Activated T-helper 1 cell treated with Interleukin-2 at 50 U/mL for 16 hours (primary cell): Measurements from ENCODE around the gene TMEM39B.
"Not testable (repeated sequence)": the region's sequence is repeated elsewhere in the genome, so short reads cannot be mapped to it uniquely, and the experiment has no call there.

Source experiments
- DNase-seq: peaks from one replicate; pipeline ENCODE4 v3.0.0-alpha.2; 2020; ENCODE audit warnings: low read depth

TMEM39B gene

DNA sequence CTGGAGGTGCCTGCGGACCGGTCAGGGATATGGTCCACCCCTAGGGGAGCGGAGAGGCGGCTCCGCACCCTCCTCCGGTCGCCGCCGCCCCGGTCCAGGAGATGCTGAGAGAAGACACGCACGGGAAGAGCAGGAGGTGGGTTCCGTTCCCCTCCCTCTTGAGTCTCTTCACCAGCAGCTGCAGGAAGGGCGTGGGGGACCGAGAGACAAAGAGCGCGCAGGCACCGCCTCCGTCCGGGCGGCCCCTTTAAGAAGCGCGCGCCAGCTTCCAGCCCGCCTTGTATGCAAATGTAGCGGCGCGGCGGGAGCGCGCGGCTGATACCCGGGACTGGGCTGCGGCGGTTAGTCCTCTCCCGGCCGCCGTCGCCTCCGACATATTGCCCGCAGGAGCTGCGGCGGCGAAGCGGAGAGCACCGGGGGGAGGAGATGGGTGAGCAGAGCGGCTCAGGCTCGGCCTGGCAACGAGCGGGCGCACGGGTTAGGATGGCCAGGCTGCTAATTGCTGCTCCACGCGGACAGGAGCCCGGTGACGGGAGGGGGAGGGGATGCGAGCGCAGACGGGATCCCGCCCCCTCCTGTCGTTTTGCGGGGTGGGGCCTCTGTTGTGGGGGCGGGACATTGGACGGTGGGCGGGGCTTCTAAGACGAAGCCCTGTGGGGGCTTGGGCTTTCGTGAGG is at the start of gene TMEM39B:
TMEM39B (plus strand) TSS at position 318 of the 677 bp plus-strand sequence; CDS start at position 427, 109 bp downstream.
- peak; percentile 90 for DNase-seq

DNA sequence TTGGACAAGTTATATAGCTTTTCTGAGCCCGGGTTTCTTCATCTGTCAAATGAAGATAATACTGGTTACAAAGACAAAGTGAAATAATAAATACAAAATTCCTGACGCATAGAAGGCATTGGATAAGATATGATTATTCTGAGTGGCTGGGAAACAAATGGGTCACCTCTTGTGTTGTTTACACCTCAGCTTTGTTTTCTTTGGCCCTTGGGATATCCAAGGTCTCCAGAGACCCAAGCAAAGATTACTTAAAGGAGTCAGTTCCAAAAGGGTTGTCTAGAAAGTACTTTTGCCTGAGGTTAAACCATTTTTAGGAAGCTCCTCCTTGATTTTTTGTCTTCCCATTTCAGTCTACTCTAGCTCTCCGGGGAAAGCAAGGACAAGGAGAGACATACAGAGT is 49.4 kb upstream of the TMEM39B start:
- no peak for DNase-seq

DNA sequence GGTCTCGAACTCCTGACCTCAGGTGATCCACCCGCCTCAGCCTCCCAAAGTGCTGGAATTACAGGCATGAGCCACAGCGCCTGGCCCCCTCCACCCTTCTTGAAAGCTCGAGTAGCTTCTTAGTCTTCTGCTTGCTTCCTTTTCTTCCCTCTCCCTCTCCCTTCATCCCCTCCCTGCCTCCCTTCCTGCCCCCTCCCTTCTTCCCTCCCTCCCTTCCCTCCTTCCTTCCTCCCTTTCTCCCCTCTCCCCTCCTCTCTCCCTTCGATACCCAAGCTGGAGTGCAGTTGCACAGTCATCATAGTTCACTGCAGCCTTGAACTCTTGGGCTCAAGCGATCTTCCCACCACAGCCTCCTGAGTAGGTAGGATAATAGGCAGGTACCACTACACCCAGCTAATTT is 47.2 kb upstream of the TMEM39B start:
- DNase-seq: no peak

DNA sequence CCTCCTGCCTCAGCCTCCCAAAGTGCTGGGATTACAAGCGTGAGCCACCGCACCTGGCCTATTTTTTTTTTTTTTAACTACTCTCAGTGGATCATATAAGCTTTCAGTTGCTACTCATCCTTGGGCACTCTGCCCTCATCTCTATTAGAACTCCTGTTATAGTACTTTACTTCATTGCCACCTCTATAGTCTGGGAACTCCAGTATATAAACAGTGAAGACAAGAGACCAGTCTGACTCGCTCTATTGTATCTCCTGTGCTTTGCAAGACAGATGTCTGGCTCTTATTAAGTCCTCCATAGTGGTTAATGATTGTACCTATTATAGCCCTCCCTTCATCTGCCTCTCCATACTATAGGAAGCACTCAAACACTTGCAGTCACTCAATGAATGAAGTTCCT is 44.0 kb upstream of the TMEM39B start:
- no peak for DNase-seq

DNA sequence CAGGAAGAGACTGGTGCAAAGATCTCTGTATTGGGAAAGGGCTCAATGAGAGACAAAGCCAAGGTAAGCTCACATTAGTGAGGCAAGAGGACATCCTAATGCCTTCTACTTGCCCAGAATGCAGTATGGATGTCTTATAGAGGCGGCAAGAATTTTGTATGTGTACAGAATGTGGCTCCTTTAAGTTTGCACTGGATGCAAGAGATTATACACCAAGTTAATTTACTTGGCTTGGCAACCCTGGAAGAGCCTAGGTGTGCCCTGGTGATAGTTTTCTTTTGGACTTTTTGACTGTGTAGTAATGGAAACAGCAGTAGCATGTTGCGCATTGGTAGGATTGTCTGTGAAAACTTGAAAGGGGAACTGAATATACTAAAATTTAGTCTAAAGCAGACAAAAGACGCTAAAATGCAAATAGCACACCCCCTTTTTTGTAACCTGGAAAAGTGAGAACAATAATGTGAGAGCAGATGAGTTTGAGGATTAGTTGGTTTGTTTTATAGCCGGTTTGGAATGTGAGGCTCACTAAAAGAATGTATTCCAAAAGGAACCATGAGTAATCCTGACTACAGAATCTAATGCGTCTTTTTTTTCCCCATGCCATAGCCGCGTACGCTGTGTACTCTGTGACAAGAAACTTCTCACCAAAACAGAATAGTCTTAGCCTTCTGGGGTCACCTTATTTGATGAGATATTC is 41.0 kb upstream of the TMEM39B start:
- no peak for DNase-seq

DNA sequence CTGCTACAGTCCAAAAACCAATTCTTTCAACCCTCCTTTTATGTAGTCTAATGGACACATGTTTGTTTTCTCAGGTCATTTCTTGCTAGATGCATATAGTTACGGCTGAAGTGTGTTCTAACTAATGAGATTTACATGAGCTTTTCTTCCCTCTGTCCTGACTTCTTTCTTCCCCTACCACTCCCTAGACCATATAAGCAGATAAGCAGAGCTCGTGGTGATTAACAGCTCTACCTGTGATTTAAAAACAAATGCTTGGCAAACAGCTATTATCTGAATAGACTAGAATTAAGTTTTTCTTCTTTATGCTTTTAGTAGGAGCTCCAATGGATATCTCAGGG is 40.5 kb upstream of the TMEM39B start:
- DNase-seq: no peak

DNA sequence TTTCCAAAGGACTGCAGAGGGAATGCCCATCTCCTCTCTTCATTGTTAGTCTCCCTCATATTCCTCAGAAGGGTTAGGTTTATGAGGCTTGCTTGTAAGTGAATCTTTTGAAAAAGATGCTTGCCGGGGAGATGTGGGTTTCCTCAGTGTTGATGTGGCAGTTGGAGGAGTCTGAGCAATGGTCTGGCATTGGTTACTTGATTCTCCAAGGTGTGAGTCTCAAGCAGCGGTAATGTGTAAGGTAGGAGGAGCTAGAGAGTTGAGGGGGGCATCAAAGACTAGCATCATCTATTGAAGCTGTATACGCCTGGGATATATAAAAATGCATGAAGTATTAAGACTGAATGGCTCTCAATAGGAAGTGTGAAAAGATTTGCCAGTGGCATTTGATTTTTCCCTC is 37.6 kb upstream of the TMEM39B start:
- DNase-seq: no peak

DNA sequence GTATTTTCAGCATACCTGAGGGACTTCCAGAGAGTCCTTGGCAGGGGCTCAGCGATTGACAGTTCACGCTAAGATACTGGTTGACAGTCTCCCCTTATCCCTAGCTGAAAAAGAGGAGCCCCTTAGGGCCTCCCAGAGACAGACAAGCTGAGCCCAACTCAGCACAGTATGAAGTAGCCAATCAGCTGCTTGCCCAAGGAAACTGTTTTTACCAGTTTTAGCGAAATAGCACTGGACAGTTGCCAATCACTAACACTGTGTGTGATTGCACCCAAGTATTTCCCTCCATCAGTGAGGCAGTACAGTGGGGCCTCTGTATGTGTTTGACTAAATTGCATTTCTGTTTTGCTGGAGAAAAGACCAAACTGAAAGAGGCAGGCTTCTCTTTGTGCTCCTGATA is 32.0 kb upstream of the TMEM39B start:
- DNase-seq: no peak

DNA sequence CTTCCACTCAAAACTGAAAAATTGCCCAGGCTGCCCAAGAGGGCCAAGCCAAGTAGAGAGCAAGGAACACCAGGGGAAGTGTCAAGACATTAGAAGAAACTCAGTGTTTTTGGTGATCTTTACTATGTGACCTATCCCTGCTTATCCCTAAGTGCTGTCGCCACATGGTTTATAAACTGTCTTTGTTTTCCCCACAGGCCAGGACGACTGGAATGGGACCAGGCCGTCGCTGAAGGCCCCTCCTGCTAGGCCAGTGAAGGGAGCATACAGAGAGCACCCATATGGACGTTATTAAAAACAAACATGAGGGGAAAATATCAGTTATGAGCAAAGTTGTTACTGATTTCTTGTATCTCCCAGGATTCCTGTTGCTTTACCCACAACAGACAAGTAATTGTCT is 30.4 kb upstream of the TMEM39B start:
- no peak for DNase-seq

DNA sequence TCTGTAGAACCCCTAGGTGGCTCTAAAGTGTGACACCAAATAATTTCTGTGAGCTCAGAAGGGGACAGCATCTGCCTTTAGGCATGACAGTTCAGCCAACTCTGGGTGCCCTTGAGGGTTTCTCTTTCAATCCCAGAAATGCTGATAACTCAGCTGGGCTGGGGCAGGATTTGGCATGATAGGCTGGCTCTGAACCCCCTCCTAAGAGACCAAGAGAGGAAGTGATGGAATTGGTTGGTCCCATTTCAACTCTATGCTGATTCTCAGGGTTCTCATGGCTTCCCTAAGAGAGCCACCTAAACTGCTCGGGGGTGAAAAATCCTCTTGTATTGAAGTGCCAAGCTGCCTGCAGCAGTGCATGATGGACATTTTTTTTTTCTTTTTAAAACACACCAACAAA is 28.5 kb upstream of the TMEM39B start:
- no peak for DNase-seq

DNA sequence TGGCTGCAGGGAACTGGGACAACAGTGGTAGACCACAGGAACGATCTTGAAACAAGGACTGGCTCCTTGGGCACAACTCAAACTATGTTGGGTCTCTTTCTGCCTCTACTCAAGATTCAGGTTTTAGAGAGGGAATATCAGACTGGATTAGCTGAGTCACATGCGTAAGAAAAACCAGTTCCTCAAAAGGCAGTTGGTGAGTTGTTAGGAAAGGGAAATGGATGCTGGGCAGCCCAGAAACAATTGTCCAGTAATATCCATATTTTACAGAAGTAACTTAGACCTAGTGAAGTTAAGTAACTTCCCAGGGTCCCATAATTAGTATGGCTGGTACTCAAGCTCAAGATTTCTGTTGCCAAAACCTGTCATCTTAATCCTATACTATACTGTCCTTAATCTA is 27.0 kb upstream of the TMEM39B start:
- no peak for DNase-seq

DNA sequence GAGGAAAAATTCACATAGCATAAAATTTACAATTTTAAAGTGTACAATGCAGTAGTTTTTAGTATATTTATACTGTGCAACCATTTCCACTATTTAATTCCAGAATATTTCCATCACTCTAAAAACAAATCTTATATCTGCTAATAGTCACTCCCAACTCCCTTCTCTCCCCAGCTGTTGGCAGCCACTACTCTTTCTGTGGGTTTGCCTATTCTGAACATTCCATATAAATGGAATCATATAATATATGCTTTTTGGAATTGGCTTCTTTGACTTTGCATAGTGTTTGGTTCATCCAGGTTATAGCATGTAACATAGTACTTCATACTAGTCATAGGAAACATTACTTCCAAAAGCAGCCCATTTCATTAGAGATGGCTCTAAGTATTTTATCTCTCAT is 25.0 kb upstream of the TMEM39B start:
- no peak for DNase-seq

DNA sequence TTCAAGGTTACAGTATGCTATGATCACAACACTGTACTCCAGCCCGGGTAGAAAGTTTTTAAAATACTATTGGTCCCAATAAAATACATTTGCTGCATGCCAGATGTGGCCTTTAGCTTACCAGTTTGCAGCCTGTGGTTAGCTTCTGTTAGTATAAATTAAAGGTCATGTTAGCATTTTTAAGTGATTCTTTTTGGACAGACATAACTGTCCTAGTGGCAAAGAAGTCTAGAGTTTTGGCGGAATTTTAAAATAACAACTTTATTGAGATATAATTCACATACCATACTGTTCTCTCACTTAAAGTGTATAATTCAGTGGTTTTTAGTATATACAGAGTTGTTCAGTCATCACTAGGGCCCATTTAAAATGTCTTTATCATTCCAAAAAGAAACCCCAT is 24.3 kb upstream of the TMEM39B start:
- DNase-seq: no peak

DNA sequence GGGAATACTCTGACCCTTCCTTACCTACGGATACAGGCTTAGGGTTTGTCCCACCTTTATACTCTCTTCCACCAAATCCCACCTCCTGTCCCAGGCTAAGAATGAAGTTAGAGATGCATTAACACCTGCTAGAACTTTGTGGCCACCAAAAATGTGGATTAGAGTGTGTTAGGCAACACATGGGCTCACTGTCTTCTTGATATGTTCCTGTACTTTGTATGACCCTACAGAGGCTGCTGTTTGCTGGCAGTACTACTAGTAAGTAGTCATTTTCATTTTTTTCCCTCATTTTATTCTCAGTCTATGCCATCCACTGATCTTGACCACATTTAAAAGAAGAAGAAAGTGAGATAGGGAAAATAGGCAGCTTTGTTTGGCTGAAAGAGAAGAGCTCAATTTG is 21.0 kb upstream of the TMEM39B start:
- DNase-seq: no peak

DNA sequence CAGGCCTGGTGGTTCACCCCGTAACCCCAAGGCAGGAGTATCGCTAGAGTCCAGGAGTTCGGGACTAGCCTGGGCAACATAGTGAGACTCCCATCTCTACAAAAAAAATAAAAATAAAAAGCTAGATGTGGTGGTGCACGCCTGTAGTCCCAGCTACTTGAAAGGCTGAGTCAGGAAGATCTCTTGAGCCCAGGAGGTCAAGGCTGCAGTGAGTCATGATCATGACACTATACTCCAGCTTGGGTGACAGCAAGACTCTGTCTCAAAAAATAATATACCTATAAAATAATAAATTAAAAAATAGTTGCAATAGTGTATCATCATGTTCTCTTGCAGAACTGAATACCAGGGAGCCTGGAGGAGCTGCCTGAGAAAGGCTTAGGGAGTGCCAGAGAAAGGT is 19.9 kb upstream of the TMEM39B start:
- DNase-seq: no peak

DNA sequence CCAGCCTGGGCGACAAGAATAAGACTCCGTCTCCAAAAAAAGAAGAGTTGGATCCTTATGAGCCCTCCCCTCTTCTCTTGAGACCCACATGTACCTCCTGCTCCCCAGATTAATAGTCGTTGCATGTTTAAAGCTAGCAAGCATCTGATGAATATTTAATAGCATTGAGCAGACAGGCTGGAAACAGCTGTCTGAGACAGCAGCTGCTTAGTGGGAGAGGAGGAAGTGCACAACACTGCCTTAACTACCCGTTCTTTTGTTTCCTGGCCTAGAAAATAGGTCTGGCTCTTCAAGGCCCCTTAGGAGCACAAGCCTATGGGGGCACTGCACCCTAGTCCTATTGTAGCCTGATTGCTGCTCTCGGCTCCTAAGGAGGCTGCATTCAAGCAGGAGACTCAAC is 17.3 kb upstream of the TMEM39B start:
- DNase-seq: no peak

DNA sequence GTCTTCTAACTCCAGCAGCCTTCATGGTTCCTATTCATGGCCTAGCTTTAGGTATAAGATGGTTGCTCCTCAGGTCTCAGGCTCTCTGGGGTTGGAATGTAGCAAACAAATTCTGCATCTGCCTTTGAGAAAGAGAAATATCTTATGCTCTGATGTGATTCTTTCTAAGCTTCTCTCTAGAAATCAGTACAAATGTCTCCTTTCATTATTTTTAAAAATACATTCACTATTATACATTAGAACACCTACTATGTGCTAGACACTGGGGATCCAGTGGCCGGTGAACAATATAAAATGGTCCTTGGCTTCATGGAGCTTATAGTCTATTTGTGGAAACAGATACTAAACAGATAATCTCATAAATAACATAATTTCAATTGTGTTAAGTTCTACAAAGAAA is 16.1 kb upstream of the TMEM39B start:
- DNase-seq: no peak

DNA sequence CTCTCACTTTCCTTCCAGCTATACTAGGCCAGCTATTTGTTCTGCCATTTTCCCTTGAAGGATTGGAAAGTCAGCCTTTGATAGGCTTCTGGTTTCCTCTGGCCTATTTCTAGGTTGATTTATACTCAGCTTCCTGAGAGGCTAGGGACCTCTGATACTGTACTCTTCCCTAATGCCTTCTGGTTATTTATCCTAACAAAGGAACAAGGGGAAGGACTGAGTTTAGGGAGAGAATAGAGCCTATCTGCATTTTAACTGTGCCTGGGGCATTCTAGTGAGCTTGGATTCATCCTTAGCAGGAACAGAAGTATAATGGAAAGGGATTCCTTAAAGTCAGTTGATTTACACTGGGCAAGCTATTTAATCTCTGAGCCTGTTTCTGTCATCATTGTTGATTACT is 11.8 kb upstream of the TMEM39B start:
- no peak for DNase-seq

DNA sequence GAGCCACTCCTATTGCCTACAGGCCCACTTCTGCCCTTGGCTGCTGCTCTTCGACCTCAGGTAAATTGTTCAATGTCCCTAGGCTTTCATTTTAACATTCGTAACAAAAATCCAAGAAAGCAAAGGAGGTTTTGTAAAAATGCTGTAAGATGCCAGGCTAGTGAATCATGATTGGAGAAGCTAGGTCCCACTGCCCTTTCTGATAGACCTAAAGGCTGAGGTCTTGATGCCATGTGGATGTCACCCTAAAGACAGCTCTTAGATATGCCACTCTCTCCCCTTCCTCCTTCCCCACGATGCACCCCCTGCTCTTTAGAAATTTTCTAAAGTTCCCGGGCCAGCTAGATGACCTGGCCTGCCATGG is 9.9 kb upstream of the TMEM39B start:
- DNase-seq: no peak

DNA sequence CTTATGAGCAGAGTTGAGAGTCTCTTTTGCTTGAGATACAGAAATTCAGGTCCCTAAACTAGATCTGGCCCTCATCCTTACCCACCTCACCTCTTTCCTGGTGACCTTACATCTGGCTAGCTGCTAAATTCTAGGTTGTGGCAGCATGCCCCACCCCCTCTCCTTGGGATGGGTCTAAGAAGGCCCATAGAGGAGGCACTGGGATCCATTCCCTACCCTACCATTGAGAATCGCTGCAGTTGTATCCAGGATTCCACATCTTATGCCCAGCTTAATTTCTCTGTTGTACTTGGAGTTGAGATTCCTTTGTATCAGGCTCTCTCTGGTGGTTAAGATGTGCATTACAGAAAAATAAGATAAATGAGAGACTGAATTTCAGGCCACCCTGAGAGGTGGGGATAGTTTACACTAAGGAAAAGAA is 9.5 kb upstream of the TMEM39B start:
- no peak for DNase-seq

DNA sequence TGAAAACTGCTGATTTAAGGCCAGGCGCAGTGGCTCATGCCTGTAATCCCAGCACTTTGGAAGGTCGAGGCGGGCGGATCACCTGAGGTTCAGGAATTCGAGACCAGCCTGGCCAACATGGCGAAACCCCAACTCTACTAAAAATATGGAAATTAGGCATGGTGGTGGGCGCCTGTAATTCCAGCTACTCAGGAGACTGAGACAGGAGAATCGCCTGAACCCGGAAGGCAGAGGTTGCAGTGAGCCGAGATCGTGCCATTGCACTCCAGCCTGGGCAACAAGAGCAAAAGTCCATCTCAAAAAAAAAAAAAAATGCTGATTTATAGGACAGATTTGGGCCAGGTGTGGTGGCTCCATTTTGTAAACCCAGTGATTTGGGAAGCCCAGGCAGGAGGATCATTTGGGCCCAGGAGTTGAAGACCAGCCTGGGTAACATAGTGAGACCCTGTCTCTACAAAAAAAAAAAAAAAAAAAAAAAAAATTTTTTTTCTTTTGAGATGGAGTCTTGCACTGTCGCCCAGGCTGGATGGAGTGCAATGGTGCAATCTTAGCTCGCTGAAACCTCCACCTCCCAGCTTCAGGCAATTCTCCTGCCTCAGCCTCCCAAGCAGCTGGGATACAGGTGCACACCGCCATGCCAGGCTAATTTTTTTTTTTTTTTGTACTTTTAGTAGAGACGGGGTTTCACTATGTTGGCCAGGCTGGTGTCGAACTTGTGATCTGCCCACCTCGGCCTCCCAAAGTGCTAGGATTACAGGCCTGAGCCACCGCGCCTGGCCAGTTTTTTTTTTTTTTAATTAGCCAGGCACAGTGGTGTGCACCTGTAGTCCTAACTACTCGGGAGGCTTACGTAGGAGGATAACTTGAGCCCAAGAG is 6.9 kb upstream of the TMEM39B start:
- DNase-seq: not testable (repeated sequence)

DNA sequence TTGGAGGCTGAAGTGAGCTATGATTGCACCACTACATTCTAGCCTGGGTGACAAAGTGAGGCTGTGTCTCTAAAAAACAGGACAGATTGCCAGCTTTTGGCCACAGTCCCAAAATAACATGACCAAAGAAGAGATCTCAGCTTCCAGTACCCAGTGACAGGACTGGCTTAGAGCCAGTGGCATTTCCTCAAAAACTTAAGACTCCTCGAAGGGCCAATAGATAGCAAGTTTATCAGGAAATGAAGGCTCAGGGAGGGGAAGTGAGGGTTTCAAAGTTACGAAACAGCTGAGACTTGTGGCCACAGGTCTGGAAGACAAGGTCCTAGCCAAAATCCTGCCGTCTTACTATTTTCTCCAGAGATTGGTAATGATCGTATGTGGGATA is 6.3 kb upstream of the TMEM39B start:
- DNase-seq: no peak

DNA sequence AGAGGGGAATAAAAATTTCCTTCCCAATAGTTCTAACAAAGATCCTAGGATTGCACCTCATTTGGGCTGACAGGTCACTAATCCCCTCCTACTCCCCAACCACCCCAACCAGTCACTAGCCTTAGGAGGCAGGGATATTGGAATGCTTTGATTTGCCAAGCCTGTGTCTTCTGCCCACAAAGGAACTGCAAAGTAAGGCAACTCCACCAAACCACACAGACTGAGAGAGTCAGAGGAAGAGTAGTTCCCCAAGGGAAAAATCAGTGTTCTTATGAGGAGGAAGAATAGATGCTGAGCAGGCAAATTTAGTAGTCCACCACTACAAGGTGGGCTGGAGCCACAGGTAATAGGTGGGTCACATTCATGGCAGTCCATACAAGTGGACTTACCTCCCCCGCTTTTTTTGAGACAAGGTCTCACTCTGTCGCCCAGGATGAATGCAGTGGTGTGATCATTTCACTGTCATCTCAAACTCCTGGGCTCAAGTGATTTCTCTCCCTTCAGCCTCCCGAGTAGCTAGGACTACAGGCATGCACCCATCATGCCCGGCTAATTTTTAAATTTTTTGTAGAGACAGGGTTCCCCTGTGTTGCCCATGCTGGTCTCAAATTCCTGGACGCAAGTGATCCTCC is 3.7 kb upstream of the TMEM39B start:
- no peak for DNase-seq
